ENCODE measurements around the gene EXOC5. TPM values are rescaled to one million over a fixed set of nuclear protein-coding genes. Genes with fewer than 3 reads are reported as not detected.

The EXOC5 gene
- 1 to 10 TPM; 5.9 to 8.9 TPM for polyA plus RNA-seq

GRCh38 chr14:57268161-57269069, at the start of gene EXOC5, which contains the start of gene AP5M1:
EXOC5 (minus strand) TSS chr14:57268905; CDS start chr14:57268648, 257 bp downstream.
AP5M1 (plus strand) TSS chr14:57268971; CDS start chr14:57269315, 344 bp downstream.
- no peaks in the 10 kb centered on the region for H3K4me1 ChIP-seq (ENCODE audit: control insufficient read depth in 2 of 2, insufficient read depth in 2 of 2, low read length in 1 of 2)
- no peaks in the 10 kb centered on the region for H3K9me3 ChIP-seq (ENCODE audit: control insufficient read depth in 2 of 2, insufficient read depth in 1 of 2, low read depth in 1 of 2, low read length in 1 of 2)
- peak within 1 kb of the TSS; percentile 73 to 81 for H3K4me3 ChIP-seq (ENCODE audit: low read depth in 1 of 2, low read length in 2 of 2)
- peak within 1 kb of the TSS; percentile 95 to 97 for H3K27ac ChIP-seq (ENCODE audit: low read depth in 2 of 2, low read length in 1 of 2)
- WGBS, 2 donors = 0% methylated on average over 76 of the region's 76 CpGs
- no peaks in the 10 kb centered on the region for H3K27me3 ChIP-seq (ENCODE audit: control insufficient read depth in 1 of 2, insufficient read depth in 2 of 2, low read length in 2 of 2)
- H3K36me3 ChIP-seq (ENCODE audit: control insufficient read depth in 2 of 2, insufficient read depth in 2 of 2, low read length in 1 of 2) = no peaks in the 10 kb centered on the region

- no peaks in the 10 kb centered on the region for H3K9me3 ChIP-seq (ENCODE audit: control insufficient read depth in 2 of 2, insufficient read depth in 1 of 2, low read depth in 1 of 2, low read length in 1 of 2)
- H3K27ac ChIP-seq (ENCODE audit: low read depth in 2 of 2, low read length in 1 of 2) = no peak overlapping the region
- H3K4me1 ChIP-seq (ENCODE audit: control insufficient read depth in 2 of 2, insufficient read depth in 2 of 2, low read length in 1 of 2) = no peaks in the 10 kb centered on the region
- no peaks in the 10 kb centered on the region for H3K36me3 ChIP-seq (ENCODE audit: control insufficient read depth in 2 of 2, insufficient read depth in 2 of 2, low read length in 1 of 2)
- 1% methylated on average over 3 of the region's 3 CpGs for WGBS, 2 donors
- H3K4me3 ChIP-seq (ENCODE audit: low read depth in 1 of 2, low read length in 2 of 2) = no peak overlapping the region
- no peaks in the 10 kb centered on the region for H3K27me3 ChIP-seq (ENCODE audit: control insufficient read depth in 1 of 2, insufficient read depth in 2 of 2, low read length in 2 of 2)
These were observed 48.6 kb upstream of the EXOC5 start for GRCh38 chr14:57317248-57317833.

- H3K27me3 ChIP-seq (ENCODE audit: control insufficient read depth in 1 of 2, insufficient read depth in 2 of 2, low read length in 2 of 2) = no peaks in the 10 kb centered on the region
- H3K4me3 ChIP-seq (ENCODE audit: low read depth in 1 of 2, low read length in 2 of 2) = no peak overlapping the region
- no peaks in the 10 kb centered on the region for H3K9me3 ChIP-seq (ENCODE audit: control insufficient read depth in 2 of 2, insufficient read depth in 1 of 2, low read depth in 1 of 2, low read length in 1 of 2)
- no peaks in the 10 kb centered on the region for H3K4me1 ChIP-seq (ENCODE audit: control insufficient read depth in 2 of 2, insufficient read depth in 2 of 2, low read length in 1 of 2)
- no peaks in the 10 kb centered on the region for H3K36me3 ChIP-seq (ENCODE audit: control insufficient read depth in 2 of 2, insufficient read depth in 2 of 2, low read length in 1 of 2)
- no peak overlapping the region for H3K27ac ChIP-seq (ENCODE audit: low read depth in 2 of 2, low read length in 1 of 2)
- WGBS, 2 donors = 55 to 63% methylated on average over 7 of the region's 7 CpGs
These were observed 45.8 kb upstream of the EXOC5 start for GRCh38 chr14:57314396-57315089.

- H3K4me1 ChIP-seq (ENCODE audit: control insufficient read depth in 2 of 2, insufficient read depth in 2 of 2, low read length in 1 of 2) = no peaks in the 10 kb centered on the region
- H3K36me3 ChIP-seq (ENCODE audit: control insufficient read depth in 2 of 2, insufficient read depth in 2 of 2, low read length in 1 of 2) = no peaks in the 10 kb centered on the region
- H3K9me3 ChIP-seq (ENCODE audit: control insufficient read depth in 2 of 2, insufficient read depth in 1 of 2, low read depth in 1 of 2, low read length in 1 of 2) = no peaks in the 10 kb centered on the region
- H3K27me3 ChIP-seq (ENCODE audit: control insufficient read depth in 1 of 2, insufficient read depth in 2 of 2, low read length in 2 of 2) = no peaks in the 10 kb centered on the region
- 77 to 82% methylated on average over 5 of the region's 5 CpGs for WGBS, 2 donors
- H3K27ac ChIP-seq (ENCODE audit: low read depth in 2 of 2, low read length in 1 of 2) = no peak overlapping the region
- no peak overlapping the region for H3K4me3 ChIP-seq (ENCODE audit: low read depth in 1 of 2, low read length in 2 of 2)
These were observed 34.2 kb upstream of the EXOC5 start for GRCh38 chr14:57302883-57303282.

- no peaks in the 10 kb centered on the region for H3K36me3 ChIP-seq (ENCODE audit: control insufficient read depth in 2 of 2, insufficient read depth in 2 of 2, low read length in 1 of 2)
- WGBS, 2 donors = 77 to 78% methylated on average over 3 of the region's 3 CpGs
- no peaks in the 10 kb centered on the region for H3K4me1 ChIP-seq (ENCODE audit: control insufficient read depth in 2 of 2, insufficient read depth in 2 of 2, low read length in 1 of 2)
- no peak overlapping the region for H3K27ac ChIP-seq (ENCODE audit: low read depth in 2 of 2, low read length in 1 of 2)
- H3K9me3 ChIP-seq (ENCODE audit: control insufficient read depth in 2 of 2, insufficient read depth in 1 of 2, low read depth in 1 of 2, low read length in 1 of 2) = no peaks in the 10 kb centered on the region
- no peak overlapping the region for H3K4me3 ChIP-seq (ENCODE audit: low read depth in 1 of 2, low read length in 2 of 2)
- no peaks in the 10 kb centered on the region for H3K27me3 ChIP-seq (ENCODE audit: control insufficient read depth in 1 of 2, insufficient read depth in 2 of 2, low read length in 2 of 2)
These were observed 30.8 kb upstream of the EXOC5 start for GRCh38 chr14:57299511-57299910.

GRCh38 chr14:57297852-57298251, 29.1 kb upstream of the EXOC5 start:
- WGBS, 2 donors = 75 to 80% methylated on average over 4 of the region's 4 CpGs
- H3K36me3 ChIP-seq (ENCODE audit: control insufficient read depth in 2 of 2, insufficient read depth in 2 of 2, low read length in 1 of 2) = no peaks in the 10 kb centered on the region
- no peak overlapping the region for H3K27ac ChIP-seq (ENCODE audit: low read depth in 2 of 2, low read length in 1 of 2)
- no peaks in the 10 kb centered on the region for H3K4me1 ChIP-seq (ENCODE audit: control insufficient read depth in 2 of 2, insufficient read depth in 2 of 2, low read length in 1 of 2)
- H3K9me3 ChIP-seq (ENCODE audit: control insufficient read depth in 2 of 2, insufficient read depth in 1 of 2, low read depth in 1 of 2, low read length in 1 of 2) = no peaks in the 10 kb centered on the region
- H3K27me3 ChIP-seq (ENCODE audit: control insufficient read depth in 1 of 2, insufficient read depth in 2 of 2, low read length in 2 of 2) = no peaks in the 10 kb centered on the region
- H3K4me3 ChIP-seq (ENCODE audit: low read depth in 1 of 2, low read length in 2 of 2) = no peak overlapping the region

- Histone ChIP-seq H3K36me3 (ENCODE audit: control insufficient read depth in 2 of 2, insufficient read depth in 2 of 2, low read length in 1 of 2) (no peaks in the 10 kb centered on the region), H3K27ac (ENCODE audit: low read depth in 2 of 2, low read length in 1 of 2) (no peak overlapping the region), H3K4me3 (ENCODE audit: low read depth in 1 of 2, low read length in 2 of 2) (no peak overlapping the region), H3K9me3 (ENCODE audit: control insufficient read depth in 2 of 2, insufficient read depth in 1 of 2, low read depth in 1 of 2, low read length in 1 of 2) (no peaks in the 10 kb centered on the region), H3K4me1 (ENCODE audit: control insufficient read depth in 2 of 2, insufficient read depth in 2 of 2, low read length in 1 of 2) (no peaks in the 10 kb centered on the region), H3K27me3 (ENCODE audit: control insufficient read depth in 1 of 2, insufficient read depth in 2 of 2, low read length in 2 of 2) (no peaks in the 10 kb centered on the region)
- WGBS, 2 donors = 36 to 40% methylated on average over 1 of the region's 1 CpG
These were observed 26.5 kb upstream of the EXOC5 start for GRCh38 chr14:57295239-57295638.

GRCh38 chr14:57293866-57294837, 25.4 kb upstream of the EXOC5 start:
- Histone ChIP-seq H3K27ac (ENCODE audit: low read depth in 2 of 2, low read length in 1 of 2) (no peak overlapping the region), H3K36me3 (ENCODE audit: control insufficient read depth in 2 of 2, insufficient read depth in 2 of 2, low read length in 1 of 2) (peaks cover 0 to under 1% of the 10 kb centered on the region in 2 donors), H3K9me3 (ENCODE audit: control insufficient read depth in 2 of 2, insufficient read depth in 1 of 2, low read depth in 1 of 2, low read length in 1 of 2) (no peaks in the 10 kb centered on the region), H3K4me1 (ENCODE audit: control insufficient read depth in 2 of 2, insufficient read depth in 2 of 2, low read length in 1 of 2) (no peaks in the 10 kb centered on the region), H3K4me3 (ENCODE audit: low read depth in 1 of 2, low read length in 2 of 2) (no peak overlapping the region), H3K27me3 (ENCODE audit: control insufficient read depth in 1 of 2, insufficient read depth in 2 of 2, low read length in 2 of 2) (no peaks in the 10 kb centered on the region)
- 89 to 99% methylated on average over 1 of the region's 1 CpG for WGBS, 2 donors

Measured in esophagus (tissue), 2 donors.